Natural killer cell (primary cell): ENCODE measurements around the gene METTL9. TPM values are rescaled to one million over a fixed set of nuclear protein-coding genes. Genes with fewer than 3 reads are reported as not detected.
"Not testable (repeated sequence)": the region's sequence is repeated elsewhere in the genome, so short reads cannot be mapped to it uniquely, and the experiment has no call there.

ENCODE experiments used
- ATAC-seq, 3 donors: fragments of 150-1000 bp in 2 of 3; fragments of 200-7000 bp in 1 of 3; cut with Tn5 transposase; 1 replicate in 1 of 3; 2 replicates in 2 of 3; pipeline ENCODE4 v1.10.0; 2021; ENCODE audit warnings: mild to moderate bottlenecking in 2 of 3, moderate library complexity in 2 of 3
- DNase-seq, 2 donors: peaks; one replicate each; pipeline versions ENCODE4 v3.0.0 to v3.0.0-alpha.2; 2013 to 2021; ENCODE audit warnings: mixed read lengths in 1 of 2
- H3K27ac ChIP-seq: one replicate; pipeline ENCODE4 v1.5.1; 2013; ENCODE audit warnings: mild to moderate bottlenecking, low read length
- H3K27me3 ChIP-seq: one replicate; pipeline ENCODE4 v1.6.1; 2013; ENCODE audit warnings: low read length; ENCODE audit not compliant: control insufficient read depth, insufficient read depth
- H3K36me3 ChIP-seq: one replicate; pipeline ENCODE4 v1.6.1; 2013; ENCODE audit warnings: low read length; ENCODE audit not compliant: control insufficient read depth, insufficient read depth
- H3K4me1 ChIP-seq: one replicate; pipeline ENCODE4 v1.6.1; 2013; ENCODE audit warnings: low read length; ENCODE audit not compliant: control insufficient read depth, insufficient read depth
- H3K4me3 ChIP-seq: one replicate; pipeline ENCODE4 v1.5.1; 2013; ENCODE audit warnings: low read length
- H3K9me3 ChIP-seq: one replicate; pipeline ENCODE4 v1.6.1; 2013; ENCODE audit warnings: low read length; ENCODE audit not compliant: control insufficient read depth, insufficient read depth
- H3K27ac Mint-ChIP-seq, 2 donors: one replicate each; pipeline ENCODE4 v1.8.0; 2022; ENCODE audit warnings: mild to moderate bottlenecking in 2 of 2, mixed read lengths in 2 of 2, moderate library complexity in 1 of 2
- H3K27me3 Mint-ChIP-seq, 2 donors: one replicate each; pipeline ENCODE4 v1.8.0; 2022; ENCODE audit warnings: low read depth in 2 of 2, mixed read lengths in 2 of 2
- H3K36me3 Mint-ChIP-seq: one replicate; pipeline ENCODE4 v1.8.0; 2022; ENCODE audit warnings: mixed read lengths
- H3K4me1 Mint-ChIP-seq, 2 donors: one replicate each; pipeline ENCODE4 v1.8.0; 2022; ENCODE audit warnings: mixed read lengths in 2 of 2
- H3K4me3 Mint-ChIP-seq: one replicate; pipeline ENCODE4 v1.8.0; 2022; ENCODE audit warnings: mild to moderate bottlenecking, moderate library complexity, mixed read lengths
- H3K9me3 Mint-ChIP-seq, 2 donors: one replicate each; pipeline ENCODE4 v1.8.0; 2022; ENCODE audit warnings: mixed read lengths in 2 of 2
- WGBS: methylation state at CpG from one replicate; pipeline ENCODE4 v1.1.7; 2013; ENCODE audit warnings: missing lambda C conversion rate; ENCODE audit not compliant: insufficient coverage; 5-methylcytosine and 5-hydroxymethylcytosine counted together
- intact Hi-C: fragments of 100-400 bp; cut with micrococcal nuclease; formaldehyde crosslinking; loops from one replicate; pipeline ENCODE4 v1.14.2; 2022
- total RNA-seq, 4 donors: library from RNA; stranded (reverse); fragments of 120-200 nt in 1 of 4; gene quantifications; one replicate each; pipeline versions ENCODE4 v1.2.3 to v1.2.4, GENCODE V29; 2013 to 2022
- TF ChIP-seq, protein P1 (sequence below): fragments of 200-600 bp; IDR thresholded peaks from one replicate; pipeline ENCODE4 v1.8.0; 2022; ENCODE audit warnings: antibody characterized with exemption

The METTL9 gene
- total RNA-seq, 3 donors from 2014 or later (not counting 1 experiment from before 2014, with no cell fraction given), result 73.1 to 110 (median 85.1) TPM

DNA sequence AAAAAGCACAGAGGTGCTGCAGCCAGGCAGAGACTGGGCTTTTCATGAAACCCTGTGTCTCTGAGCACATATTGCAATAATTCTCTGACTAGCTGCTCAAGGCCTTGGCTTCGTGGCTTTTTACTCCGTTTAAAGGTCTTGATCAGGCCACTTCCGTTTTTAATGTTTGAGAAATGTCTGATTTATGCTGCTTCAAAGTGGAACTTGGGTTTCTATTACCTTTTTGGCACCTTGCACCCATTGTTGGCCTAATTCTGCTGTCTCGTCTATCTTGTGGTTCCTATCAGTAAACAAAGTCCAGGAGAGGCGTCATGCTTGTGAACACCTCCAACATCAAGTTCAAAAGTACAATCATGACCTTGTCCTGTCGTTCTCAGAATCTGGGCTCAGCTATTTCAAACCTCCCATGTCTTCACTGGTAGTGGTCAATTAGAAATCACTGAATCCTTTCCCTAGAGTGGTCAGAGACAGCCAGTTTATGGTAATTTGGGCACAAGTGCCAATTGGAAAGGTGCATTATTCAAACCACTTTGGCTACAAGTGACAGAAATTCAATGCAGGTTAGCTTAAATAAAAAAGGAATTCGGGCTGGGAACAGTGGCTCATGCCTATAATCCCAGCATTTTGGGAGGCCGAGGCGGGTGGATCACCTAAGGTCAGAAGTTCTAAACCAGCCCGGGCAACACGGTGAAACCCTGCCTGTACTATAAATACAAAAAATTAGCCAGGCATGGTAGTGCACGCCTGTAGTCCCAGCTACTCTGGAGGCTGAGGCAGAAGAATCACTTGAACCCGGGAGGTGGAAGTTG is 33.3 kb upstream of the METTL9 start:
- H3K4me3 ChIP-seq, result no peak overlapping the region
- no peaks in the 10 kb centered on the region for H3K27me3 ChIP-seq
- H3K4me3 Mint-ChIP-seq, result no peak overlapping the region
- peak in 2 of 3 donors; percentile 23 to 54 for ATAC-seq
- H3K4me1 ChIP-seq, result peaks cover 7% of the 10 kb centered on the region
- peak in 1 of 2 donors; percentile 18 for DNase-seq
- no peaks in the 10 kb centered on the region for H3K9me3 ChIP-seq
- peaks cover 4 to 8% of the 10 kb centered on the region in 2 donors for H3K4me1 Mint-ChIP-seq
- H3K36me3 ChIP-seq, result no peaks in the 10 kb centered on the region
- H3K36me3 Mint-ChIP-seq, result no peaks in the 10 kb centered on the region
- H3K9me3 Mint-ChIP-seq, result no peaks in the 10 kb centered on the region
- H3K27me3 Mint-ChIP-seq, result peaks cover 0 to 6% of the 10 kb centered on the region in 2 donors
- no peak overlapping the region for H3K27ac ChIP-seq
- intact Hi-C loops, result loop anchor here (10.0 kb wide), 1 partner anchor 381 kb away; no protein-coding TSS in a partner anchor
- H3K27ac Mint-ChIP-seq, result peak overlapping the region in 1 of 2 donors; percentile 41
- TF ChIP-seq, protein P1, sequence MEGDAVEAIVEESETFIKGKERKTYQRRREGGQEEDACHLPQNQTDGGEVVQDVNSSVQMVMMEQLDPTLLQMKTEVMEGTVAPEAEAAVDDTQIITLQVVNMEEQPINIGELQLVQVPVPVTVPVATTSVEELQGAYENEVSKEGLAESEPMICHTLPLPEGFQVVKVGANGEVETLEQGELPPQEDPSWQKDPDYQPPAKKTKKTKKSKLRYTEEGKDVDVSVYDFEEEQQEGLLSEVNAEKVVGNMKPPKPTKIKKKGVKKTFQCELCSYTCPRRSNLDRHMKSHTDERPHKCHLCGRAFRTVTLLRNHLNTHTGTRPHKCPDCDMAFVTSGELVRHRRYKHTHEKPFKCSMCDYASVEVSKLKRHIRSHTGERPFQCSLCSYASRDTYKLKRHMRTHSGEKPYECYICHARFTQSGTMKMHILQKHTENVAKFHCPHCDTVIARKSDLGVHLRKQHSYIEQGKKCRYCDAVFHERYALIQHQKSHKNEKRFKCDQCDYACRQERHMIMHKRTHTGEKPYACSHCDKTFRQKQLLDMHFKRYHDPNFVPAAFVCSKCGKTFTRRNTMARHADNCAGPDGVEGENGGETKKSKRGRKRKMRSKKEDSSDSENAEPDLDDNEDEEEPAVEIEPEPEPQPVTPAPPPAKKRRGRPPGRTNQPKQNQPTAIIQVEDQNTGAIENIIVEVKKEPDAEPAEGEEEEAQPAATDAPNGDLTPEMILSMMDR, result no peak
- WGBS, result 61% methylated on average over 13 of the region's 13 CpGs

DNA sequence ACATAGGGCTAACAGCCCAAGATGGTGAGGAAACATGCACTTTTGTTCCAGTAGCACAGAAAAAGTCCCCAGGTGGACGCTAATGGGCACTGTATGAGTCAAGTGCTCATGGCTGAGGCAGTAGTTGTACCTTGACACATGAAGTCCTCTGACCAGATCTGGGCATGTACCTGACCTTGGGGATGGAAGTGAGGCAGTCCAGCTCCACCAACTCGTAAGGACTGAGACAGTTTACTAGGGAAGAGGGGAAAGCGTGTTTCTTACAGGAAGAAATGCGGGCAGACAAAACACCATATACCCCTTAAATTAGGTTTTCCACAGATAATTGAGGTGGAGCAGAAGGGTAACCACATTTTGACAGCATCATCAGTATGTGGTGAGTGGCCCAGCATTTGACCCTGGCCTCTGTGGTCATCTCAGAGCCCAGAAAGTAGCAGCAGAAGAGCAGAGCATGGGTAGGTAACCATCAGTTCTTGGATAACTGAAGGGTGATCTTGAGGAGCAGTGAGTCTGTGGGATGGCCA is 32.4 kb upstream of the METTL9 start:
- Histone ChIP-seq H3K36me3 (no peaks in the 10 kb centered on the region), H3K27ac (no peak overlapping the region), H3K27me3 (no peaks in the 10 kb centered on the region), H3K4me3 (no peak overlapping the region), H3K4me1 (peaks cover 7% of the 10 kb centered on the region), H3K9me3 (no peaks in the 10 kb centered on the region)
- no peaks in the 10 kb centered on the region for H3K36me3 Mint-ChIP-seq
- H3K9me3 Mint-ChIP-seq, result no peaks in the 10 kb centered on the region
- WGBS, result 68% methylated on average over 2 of the region's 4 CpGs
- DNase-seq, result no peak
- H3K4me1 Mint-ChIP-seq, result peaks cover 4 to 8% of the 10 kb centered on the region in 2 donors
- intact Hi-C loops, result loop anchor here (10.0 kb wide), 1 partner anchor 382 kb away; no protein-coding TSS in a partner anchor
- no peak overlapping the region for H3K4me3 Mint-ChIP-seq
- ATAC-seq, result no peak
- TF ChIP-seq, protein P1, result no peak
- H3K27ac Mint-ChIP-seq, result no peak overlapping the region
- peaks cover 0 to 6% of the 10 kb centered on the region in 2 donors for H3K27me3 Mint-ChIP-seq

DNA sequence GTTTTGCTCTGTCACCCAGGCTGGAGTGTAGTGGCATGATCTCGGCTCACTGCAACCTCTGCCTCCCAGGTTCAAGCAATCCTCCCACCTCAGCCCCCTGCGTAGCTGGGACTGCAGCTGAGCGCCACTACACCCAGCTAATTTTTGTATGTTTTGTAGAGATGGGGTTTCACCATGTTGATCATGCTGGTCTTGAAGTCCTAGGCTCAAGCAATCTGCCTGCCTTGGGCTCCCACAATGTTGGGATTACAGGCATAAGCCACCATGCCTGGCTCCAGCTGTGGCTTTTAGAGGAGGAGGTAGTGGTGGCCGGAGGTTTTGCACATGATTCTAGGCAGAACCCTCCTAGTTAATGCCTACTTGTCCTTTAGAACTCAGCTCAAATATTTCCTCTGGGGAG is 31.9 kb upstream of the METTL9 start:
- not testable (repeated sequence) for H3K4me3 Mint-ChIP-seq, H3K9me3 ChIP-seq, H3K27me3 ChIP-seq, DNase-seq, H3K36me3 ChIP-seq, H3K4me1 ChIP-seq, H3K4me3 ChIP-seq, H3K27me3 Mint-ChIP-seq, H3K27ac ChIP-seq, H3K36me3 Mint-ChIP-seq, H3K9me3 Mint-ChIP-seq, H3K4me1 Mint-ChIP-seq, H3K27ac Mint-ChIP-seq, ATAC-seq
- intact Hi-C loops, result loop anchor here (10.0 kb wide), 1 partner anchor 383 kb away; no protein-coding TSS in a partner anchor
- WGBS, result 95% methylated on average over 4 of the region's 4 CpGs

DNA sequence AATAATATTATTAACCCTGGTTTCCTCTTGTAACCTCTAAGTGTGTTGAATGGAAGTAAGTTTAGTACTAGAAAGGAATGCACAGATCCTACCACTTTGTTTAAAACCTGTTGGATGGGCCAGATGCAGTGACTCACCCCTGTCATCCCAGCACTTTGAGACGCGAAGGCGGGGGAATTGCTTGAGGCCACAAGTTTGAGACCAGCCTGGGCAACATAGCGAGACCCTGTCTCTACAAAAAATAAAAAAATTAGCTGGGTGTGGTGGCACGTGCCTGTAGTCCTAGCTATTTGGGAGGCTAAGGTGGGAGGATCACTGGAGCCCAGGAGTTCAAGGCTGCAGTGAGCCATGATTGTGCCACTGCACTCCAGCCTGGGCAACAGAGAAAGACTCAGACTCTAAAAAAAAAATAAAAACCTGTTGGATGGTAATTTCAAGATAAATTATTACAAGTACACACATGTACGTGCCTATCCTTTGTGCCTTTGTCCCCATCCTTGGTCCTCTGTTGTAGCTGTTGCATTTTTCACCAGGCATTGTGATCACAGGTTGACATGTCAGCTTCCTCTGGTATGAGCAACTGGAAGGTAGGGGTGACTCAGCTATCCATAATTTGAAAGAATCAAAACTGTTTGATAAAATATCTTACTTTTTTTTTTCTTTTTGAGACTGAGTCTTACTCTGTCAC is 30.7 kb upstream of the METTL9 start:
- intact Hi-C loops, result loop anchor here (10.0 kb wide), 1 partner anchor 384 kb away; no protein-coding TSS in a partner anchor
- Mint-ChIP-seq H3K27me3 (peaks cover 0 to 6% of the 10 kb centered on the region in 2 donors), H3K9me3 (no peaks in the 10 kb centered on the region), H3K4me3 (no peak overlapping the region), H3K27ac (no peak overlapping the region), H3K36me3 (no peaks in the 10 kb centered on the region), H3K4me1 (peaks cover 4 to 8% of the 10 kb centered on the region in 2 donors)
- Histone ChIP-seq H3K4me3 (no peak overlapping the region), H3K36me3 (no peaks in the 10 kb centered on the region), H3K9me3 (no peaks in the 10 kb centered on the region), H3K27ac (no peak overlapping the region), H3K27me3 (no peaks in the 10 kb centered on the region), H3K4me1 (peaks cover 7% of the 10 kb centered on the region)
- TF ChIP-seq, protein P1, result no peak
- ATAC-seq, result no peak
- DNase-seq, result no peak
- 91% methylated on average over 6 of the region's 6 CpGs for WGBS
